ENCODE data around the gene GRWD1.

GRWD1 gene

DNA sequence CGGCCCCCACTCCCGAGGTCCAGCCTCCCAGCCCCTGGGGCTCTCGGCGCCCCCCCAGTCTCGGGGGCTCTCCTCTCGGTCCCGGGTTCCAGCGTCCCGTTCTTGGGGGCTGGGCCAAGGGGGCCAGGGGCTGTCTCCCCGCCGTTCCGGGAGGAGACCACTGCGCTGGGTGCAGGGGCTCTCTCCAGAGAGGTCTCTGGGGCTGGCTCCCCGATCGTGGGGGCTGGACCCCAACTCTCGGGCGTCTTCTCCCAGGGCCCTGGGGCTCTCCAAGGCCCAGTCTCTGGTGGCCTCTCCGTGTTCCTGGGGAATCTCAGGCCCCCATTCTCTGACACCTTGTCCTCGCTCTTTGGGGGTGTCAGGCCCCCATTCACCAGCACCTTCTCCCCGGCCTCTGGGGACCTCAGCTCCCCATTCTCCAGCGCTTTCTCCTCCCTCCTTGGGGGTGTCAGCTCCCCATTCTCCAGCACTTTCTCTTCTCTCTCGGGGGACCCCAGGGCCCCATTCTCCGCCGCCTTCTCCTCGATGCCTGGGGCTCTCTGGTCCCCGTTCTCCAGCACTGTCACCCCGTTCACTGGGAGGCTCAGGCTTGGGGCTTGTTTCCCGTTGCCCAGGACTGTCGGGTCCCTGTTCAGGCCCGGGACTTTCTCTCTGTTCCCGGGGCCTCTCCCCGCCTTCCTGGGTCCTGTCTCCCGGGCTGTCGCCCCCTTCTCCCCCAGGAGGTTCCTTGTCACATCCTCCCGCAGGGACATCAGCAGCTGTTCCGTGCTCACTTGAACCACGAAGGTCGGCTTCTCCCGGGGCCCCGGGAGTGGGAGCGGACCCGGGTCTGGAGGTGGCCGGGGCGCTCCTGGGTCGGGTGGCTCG is 52.2 kb downstream of the GRWD1 start:
- H3K4me3 ChIP-seq (ENCODE audit: low read depth, low read length) = no peak overlapping the region
- TF ChIP-seq, protein P1, sequence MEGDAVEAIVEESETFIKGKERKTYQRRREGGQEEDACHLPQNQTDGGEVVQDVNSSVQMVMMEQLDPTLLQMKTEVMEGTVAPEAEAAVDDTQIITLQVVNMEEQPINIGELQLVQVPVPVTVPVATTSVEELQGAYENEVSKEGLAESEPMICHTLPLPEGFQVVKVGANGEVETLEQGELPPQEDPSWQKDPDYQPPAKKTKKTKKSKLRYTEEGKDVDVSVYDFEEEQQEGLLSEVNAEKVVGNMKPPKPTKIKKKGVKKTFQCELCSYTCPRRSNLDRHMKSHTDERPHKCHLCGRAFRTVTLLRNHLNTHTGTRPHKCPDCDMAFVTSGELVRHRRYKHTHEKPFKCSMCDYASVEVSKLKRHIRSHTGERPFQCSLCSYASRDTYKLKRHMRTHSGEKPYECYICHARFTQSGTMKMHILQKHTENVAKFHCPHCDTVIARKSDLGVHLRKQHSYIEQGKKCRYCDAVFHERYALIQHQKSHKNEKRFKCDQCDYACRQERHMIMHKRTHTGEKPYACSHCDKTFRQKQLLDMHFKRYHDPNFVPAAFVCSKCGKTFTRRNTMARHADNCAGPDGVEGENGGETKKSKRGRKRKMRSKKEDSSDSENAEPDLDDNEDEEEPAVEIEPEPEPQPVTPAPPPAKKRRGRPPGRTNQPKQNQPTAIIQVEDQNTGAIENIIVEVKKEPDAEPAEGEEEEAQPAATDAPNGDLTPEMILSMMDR (conservative IDR thresholded peaks at IDR 0.05; ENCODE audit: low read depth, low read length) = no peak
- DNase-seq (ENCODE audit: low read depth) = no peak

DNA sequence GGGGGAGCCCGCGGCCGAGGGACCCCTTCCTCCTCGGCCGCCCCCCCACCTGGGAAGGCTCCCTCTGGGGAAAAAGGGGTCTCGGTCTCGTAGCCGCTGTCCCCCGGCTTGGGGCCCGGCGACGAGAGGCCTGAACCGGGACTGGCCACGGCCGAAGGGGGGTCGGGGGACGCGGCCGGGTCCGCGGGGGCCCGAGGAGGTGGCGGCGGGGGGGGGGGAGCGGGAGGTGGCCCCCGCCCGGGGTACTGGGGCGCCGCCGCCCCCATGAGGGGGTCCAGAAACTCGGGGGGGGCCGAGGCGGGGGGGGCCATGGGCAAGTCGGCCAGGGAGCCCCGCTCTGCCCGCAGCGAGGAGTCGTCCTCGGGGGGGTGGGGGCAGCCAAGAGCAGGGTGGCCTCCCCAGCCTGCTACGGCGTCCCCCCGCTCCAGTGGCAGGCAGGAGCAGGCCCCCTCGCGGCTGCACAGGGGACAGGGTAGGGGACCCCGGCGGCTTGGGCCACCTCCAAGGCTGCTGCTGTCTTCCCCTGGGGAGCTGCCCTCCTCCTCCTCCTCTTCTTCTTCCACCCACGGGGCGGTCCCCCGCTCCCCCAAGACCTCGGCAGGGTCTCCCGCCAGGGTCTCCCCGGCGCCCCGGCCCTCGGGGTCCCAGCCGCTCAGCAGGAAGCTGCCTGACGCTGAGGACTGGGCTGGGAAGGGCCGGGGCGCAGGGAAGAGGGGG is 53.0 kb downstream of the GRWD1 start:
- TF ChIP-seq, protein P1 (conservative IDR thresholded peaks at IDR 0.05; ENCODE audit: low read depth, low read length) = no peak
- no peak for DNase-seq (ENCODE audit: low read depth)
- no peak overlapping the region for H3K4me3 ChIP-seq (ENCODE audit: low read depth, low read length)

DNA sequence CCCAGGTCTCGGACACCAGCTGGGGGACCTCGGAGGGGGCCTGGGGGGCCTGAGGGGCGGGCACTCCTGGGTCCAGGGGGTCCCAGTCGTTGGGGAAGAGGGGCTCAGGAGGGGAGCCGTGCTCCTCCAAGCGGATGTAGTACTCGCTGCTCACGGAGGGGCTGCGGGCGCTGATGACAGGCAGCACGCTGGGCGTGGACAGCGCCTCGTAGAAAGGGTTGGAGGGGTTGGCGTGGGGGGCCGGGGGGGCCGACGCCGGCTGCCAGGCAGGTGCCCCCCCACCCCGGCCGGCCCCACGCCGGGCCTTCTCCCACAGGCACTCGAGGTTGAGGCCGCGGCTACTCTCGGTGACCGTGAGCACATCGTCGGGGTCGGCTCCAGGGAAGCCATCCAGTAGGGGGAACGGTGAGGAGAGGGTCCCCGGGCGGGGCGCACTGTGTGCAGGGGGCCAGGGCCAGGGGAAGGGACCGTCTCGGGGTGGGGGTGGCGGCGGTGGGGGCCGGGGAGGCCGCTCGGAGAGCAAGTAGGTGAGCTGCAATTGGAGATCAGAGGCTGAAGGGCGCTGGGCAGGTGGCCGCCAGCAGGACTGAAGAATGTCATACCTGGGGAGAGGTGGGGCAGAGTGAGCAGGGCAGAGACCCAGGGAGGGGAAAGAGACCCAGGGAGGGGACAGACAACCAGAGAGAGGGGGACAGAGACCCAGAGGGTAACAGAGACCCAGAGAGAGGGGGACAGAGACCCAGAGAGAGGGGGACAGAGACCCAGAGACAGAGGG is 53.7 kb downstream of the GRWD1 start:
- DNase-seq (ENCODE audit: low read depth) = no peak
- H3K4me3 ChIP-seq (ENCODE audit: low read depth, low read length) = no peak overlapping the region
- TF ChIP-seq, protein P1 (conservative IDR thresholded peaks at IDR 0.05; ENCODE audit: low read depth, low read length) = no peak

DNA sequence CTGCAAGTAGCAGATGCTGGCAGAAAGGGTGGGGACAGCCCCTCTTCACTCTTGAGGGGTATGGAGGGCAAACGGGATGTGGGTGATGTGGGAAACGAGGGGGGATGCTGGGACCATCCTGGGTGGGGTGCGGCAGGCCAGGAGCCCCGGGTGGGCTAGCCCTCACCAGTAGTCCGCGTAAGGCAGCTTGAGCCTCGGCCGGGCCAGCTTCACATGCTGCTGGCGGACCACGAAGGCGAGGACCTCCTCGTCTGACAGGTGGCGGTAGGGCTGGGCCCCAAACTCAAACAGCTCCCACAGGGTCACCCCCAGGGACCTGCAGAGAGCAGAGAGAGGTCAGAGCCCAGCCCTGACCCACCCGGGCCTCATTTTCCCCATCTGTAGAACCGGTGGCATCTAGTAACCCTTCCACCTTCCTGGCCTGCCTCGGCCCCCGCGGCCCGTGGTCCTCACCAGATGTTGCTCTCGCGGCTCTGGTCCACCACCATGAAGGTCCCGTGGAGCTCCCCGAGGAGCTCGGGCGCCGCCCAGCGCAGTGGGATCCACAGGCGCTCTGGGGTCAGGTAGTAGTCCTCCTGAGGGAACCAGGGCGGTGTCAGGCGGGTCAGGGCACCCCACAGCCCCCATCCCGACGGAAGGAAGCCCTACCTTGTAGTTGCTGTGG is 55.2 kb downstream of the GRWD1 start:
- H3K4me3 ChIP-seq (ENCODE audit: low read depth, low read length) = no peak overlapping the region
- TF ChIP-seq, protein P1 (conservative IDR thresholded peaks at IDR 0.05; ENCODE audit: low read depth, low read length) = no peak

DNA sequence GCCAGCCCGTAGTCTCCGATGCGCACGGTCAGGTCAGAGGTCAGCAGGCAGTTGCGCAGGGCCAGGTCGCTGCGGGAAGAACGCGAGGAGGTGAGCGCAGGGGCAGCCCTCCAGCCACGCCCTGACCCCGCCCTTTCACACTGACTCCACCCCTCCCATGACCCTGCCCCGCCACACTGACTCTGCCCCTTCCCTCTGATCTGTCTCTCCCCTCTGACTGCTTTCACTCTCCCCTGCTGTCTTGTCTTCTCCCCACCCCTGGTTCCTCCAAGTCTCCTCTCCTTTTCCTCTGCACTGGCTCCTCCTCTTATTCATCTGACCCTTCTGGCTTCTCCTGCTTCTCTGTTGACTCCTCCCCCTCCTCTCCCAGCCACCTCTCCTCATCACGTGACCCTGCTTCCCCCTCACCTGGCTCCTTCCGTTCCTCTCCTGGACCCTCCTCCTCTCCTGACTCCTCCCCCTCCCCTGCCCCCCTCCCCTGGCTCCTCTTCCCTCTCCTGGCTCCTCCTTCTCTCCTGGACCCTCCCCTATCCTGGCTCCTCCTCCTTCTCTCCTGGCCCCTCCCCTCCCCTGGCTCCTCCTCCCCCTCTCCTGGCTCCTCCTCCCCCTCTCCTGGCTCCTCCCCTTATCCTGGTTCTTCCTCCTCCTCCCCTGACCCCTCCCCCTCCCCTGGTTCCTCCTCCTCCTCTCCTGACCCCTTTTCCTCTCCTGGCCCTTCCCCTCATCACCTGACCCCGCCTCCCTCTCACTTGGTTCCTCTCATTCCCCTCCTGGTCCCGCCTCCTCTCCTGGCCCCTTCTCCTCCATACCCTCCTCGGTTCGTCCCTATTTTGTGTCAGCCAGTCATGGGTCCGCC is 55.9 kb downstream of the GRWD1 start:
- no peak for DNase-seq (ENCODE audit: low read depth)
- no peak overlapping the region for H3K4me3 ChIP-seq (ENCODE audit: low read depth, low read length)
- TF ChIP-seq, protein P1 (conservative IDR thresholded peaks at IDR 0.05; ENCODE audit: low read depth, low read length) = no peak

More for the DNA sequence above, 55.2 kb downstream of the GRWD1 start:
- DNase-seq (ENCODE audit: low read depth) = no peak

Data from choroid plexus epithelial cell (primary cell).